AG09319 (cell line): ENCODE data around the gene MED20.

Source experiments
- DNase-seq: peaks from one replicate; pipeline ENCODE4 v3.0.0-alpha.2; 2010; ENCODE audit warnings: low read depth; ENCODE audit errors: extremely low read depth
- TF ChIP-seq, protein P1 (sequence below): IDR thresholded peaks from 2 replicates; pipeline ENCODE4 v1.5.1; 2011; ENCODE audit warnings: low read depth, mild to moderate bottlenecking, inconsistent platforms, low read length, moderate library complexity

Gene MED20

DNA sequence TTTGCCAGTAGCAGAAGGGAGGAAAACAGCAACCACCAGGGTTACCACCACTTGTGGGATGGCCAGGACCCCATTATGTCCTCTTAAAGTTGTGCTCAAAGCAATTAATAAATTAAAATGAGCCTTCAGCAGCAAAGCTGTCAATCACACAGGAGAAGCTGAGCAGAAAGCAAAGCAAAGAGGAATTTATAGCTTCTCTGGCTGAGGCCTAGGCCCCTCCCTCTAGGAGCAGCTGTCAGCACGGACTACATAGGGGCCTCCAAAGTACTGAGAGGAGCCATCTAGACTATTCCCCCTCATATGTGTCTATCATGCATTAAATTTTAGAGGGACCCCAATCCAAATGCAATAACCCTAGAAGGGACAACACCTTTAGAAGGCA lies 14.2 kb upstream of the MED20 start:
- TF ChIP-seq, protein P1, sequence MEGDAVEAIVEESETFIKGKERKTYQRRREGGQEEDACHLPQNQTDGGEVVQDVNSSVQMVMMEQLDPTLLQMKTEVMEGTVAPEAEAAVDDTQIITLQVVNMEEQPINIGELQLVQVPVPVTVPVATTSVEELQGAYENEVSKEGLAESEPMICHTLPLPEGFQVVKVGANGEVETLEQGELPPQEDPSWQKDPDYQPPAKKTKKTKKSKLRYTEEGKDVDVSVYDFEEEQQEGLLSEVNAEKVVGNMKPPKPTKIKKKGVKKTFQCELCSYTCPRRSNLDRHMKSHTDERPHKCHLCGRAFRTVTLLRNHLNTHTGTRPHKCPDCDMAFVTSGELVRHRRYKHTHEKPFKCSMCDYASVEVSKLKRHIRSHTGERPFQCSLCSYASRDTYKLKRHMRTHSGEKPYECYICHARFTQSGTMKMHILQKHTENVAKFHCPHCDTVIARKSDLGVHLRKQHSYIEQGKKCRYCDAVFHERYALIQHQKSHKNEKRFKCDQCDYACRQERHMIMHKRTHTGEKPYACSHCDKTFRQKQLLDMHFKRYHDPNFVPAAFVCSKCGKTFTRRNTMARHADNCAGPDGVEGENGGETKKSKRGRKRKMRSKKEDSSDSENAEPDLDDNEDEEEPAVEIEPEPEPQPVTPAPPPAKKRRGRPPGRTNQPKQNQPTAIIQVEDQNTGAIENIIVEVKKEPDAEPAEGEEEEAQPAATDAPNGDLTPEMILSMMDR, result no peak
- no peak for DNase-seq

DNA sequence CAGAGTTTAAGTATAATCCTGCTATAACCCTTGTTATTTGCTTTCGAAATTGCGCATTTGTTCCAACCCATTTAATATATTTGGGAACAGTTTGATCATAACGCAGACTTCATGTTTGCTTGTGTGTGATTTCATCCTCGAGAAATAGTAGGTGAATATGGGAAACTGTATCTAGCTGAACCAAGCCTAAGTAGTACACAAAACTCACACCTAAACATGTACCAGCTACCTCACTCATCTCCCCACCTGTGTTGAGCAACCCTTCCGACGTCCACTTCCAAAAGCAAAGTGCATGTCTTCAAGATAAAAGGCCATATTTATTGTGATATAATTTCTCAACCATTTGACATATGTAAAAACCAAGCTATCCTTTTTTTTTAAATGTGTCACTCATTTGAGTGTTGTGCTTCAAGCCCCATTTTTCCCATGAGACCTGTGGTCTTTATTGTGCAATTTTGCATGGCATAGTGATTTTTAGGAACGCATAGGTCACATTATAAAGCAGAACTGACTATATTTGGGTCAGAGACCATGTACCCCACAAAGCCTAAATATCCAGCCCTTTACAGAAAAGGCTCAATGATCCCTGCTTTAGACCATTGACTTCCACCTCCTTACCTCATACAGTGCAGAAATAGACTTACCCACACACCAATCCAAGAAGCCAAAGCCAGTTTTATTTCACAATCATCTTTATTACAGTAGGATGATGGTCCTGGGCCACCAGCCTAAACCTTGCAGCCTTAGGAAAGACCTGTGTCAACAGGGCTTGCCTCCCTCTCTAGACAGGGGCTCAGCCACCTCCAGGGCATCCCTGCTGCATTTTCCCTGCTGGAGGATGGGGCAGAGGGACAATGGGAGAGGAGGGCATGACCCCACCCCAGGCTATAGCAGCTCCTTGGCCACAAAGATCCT lies 13.6 kb upstream of the MED20 start:
- TF ChIP-seq, protein P1, result no peak
- DNase-seq, result no peak

DNA sequence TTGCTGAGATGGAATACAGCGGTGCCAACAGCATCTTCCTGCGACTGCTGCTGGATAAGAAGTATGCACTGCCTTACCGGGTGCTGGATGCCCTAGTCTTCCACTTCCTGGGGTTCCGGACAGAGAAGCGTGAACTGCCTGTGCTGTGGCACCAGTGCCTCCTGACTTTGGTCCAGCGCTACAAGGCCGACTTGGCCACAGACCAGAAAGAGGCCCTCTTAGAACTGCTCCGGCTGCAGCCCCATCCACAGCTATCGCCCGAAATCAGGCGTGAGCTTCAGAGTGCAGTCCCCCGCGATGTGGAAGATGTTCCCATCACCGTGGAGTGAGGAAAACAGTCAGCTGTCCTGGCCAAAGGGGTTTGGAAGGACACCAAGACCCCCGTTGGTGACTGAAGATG lies 11.4 kb upstream of the MED20 start:
- no peak for DNase-seq
- TF ChIP-seq, protein P1, result no peak

DNA sequence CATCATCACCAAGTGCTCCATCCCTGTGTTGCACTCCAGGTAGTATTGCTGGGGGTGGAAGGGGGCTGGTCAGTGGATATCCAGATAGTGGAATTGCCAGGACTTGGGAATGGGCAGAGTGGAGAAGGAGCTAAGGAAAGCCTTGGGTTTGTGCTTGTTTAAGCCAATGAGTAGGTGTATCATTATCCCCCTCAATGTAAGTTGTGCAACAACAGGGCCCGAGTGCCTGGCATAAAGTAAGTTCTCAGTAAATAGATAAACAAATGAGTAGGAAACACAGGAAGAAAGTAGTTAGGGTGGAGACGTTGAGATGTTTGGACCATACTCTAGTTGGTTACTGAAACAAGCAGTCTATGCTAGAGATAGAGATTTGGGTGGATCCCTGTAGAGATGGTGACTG lies 10.9 kb upstream of the MED20 start:
- no peak for DNase-seq

DNA sequence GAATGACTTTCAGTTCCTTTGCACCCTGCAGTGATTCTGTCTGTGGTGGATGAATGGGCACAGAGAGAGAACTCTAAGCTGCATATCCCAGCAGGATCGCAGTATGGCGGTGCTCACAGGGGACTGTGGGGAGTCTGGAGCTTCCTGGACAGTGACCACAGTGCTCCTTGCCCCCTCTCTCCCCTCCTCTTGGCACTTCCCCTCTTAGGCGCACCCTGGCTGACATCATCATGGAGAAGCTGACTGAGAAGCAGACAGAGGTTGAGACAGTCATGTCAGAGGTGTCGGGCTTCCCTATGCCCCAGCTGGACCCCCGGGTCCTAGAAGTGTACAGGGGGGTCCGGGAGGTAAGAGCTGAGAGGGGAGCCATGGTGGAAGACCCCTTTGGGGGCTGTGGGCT lies 9.0 kb upstream of the MED20 start:
- DNase-seq, result no peak
- TF ChIP-seq, protein P1, result no peak

More for the DNA sequence above, 10.9 kb upstream of the MED20 start:
- TF ChIP-seq, protein P1, result no peak

DNA sequence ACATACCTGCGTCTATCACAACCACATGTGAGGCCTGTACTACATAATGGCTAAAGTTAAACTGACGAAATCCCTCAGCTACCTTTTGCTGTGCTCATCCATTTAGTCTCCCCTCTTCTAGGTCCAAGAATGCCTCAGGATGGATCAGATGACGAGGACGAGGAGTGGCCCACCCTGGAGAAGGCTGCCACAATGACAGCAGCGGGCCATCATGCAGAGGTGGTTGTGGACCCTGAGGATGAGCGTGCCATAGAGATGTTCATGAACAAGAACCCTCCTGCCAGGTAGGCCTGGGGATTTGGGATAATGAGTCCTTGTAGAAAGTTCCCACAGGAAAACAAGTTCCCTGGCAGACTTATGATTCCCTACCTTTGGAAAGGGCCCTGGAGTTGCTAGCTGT lies 6.3 kb upstream of the MED20 start:
- TF ChIP-seq, protein P1, result no peak
- no peak for DNase-seq

DNA sequence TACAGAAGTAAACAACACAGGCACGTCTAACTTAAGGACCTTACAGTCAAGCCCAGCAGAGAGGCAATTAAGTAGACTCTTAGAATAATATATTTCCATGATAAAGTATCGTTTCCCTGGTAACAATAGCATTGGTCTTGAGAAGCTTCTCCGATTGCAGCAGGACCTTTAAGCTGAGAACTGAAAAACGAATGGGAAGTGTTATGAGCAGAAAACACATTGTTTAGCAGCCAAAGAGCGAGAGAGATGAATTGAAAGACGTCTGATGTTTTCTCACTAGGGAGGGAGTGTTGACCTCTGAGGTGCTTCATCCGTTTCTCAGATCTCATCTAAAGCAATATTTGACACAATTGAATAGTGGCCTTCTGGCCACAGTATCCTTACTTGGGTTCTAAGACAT lies 1.2 kb upstream of the MED20 start:
- TF ChIP-seq, protein P1, result no peak
- no peak for DNase-seq
